GM19455 (cell line): Measurements from ENCODE around the gene NIPSNAP2.
A peak's percentile ranks its signal among the peaks of the same experiment; 100 is the strongest.
"Not testable (repeated sequence)": the region's sequence is repeated elsewhere in the genome, so short reads cannot be mapped to it uniquely, and the experiment has no call there.

ENCODE experiments used
- ATAC-seq: cut with Tn5 transposase; IDR thresholded peaks from one replicate; pipeline ENCODE4 v1.9.1; 2021; ENCODE audit not compliant: unreplicated experiment

The NIPSNAP2 gene

DNA sequence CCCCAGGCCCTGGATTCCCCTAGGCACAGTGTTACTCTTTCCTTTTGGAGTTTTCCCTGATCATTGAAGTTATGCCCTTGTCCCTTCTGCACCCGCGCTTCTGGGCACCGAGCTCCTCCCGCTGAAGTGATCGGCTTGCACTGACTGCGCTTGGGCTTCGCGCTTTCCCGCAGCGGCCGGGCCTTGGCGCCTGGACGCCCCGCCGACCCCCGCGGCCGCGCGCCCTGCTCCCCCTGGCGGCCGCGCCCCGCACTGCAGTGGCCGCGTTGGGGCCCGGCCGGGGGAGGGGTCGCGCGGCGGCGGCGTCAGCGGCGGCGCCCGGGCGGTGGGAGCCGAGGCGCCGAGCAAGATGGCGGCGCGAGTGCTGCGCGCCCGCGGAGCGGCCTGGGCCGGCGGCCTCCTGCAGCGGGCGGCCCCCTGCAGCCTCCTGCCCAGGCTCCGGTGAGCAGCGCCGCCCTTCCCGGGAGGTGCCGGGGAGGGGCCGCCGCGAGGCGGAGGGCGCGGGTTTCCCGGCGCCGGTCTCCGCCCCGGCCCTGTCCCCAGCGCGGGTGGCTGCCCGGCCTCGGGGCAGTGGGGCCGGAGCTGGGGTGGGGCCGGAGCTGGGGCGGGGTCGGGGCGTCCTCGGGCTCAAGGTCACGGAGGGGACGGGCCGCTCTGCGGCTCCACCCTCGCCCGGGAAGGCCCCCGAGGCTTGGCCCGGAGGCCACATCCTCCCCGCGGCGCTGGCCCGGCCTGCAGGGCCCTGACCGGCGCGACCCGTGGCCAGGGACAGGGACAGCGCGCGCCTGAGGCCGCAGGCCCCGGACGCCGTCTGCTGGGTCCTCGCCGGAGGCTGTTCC lies at the start of gene NIPSNAP2:
NIPSNAP2 (plus strand) TSS at position 325 of the 839 bp plus-strand sequence; CDS start at position 350, 25 bp downstream.
- ATAC-seq, result peak; percentile 86

DNA sequence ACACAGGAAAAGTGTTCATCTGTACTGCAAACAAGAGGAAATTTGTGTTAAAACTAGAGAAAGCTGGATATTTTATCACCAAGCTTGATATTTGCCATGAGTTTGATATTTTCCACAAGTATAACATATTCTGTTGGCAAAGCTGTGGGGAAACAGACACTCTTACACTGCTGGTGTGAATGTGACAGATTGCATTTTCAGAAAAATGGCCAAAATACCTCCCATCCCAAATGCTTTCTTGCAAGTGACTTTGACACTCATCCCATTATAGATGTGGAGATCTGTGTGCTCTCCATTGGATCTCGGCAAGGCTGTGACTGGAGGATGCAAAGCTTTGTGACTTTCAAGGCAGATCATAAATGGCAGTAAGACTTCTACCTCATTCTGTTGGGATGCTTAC lies 46.6 kb upstream of the NIPSNAP2 start:
- no peak for ATAC-seq

DNA sequence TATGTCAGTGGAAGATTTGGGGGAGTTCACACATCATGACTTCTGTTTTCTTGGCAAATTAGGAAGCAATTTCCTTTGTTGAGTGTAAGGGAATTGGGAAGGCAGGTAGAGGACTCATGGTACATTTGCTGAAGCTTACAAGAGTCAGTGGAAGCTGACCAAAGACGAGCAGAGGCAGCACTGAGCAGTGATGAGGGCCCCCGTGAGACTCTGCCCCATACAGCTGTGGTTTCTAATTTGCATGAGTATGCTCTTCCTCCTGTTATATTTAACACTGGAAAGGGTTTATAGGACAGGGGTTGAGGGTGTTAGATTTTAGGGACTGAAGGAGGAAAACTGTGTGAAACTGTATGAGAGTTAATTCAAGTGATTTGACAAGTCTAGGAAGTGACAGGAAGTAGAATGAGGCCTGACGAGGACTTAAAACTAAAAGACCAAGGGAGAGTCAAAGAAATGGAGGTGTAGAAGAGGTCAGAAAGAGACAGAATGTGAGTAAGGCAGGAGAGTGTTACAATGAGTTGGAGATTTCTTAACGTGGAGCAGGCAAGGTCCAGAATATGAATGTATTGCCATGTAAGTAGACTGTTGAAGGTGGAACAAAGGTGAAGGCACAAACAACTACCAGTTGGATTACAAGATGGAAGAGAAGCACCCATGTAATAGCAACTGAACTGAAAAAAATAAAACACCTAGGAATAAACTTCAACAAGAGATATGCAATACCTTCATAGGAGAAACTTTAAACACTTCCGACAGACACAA lies 36.2 kb upstream of the NIPSNAP2 start:
- ATAC-seq, result no peak

DNA sequence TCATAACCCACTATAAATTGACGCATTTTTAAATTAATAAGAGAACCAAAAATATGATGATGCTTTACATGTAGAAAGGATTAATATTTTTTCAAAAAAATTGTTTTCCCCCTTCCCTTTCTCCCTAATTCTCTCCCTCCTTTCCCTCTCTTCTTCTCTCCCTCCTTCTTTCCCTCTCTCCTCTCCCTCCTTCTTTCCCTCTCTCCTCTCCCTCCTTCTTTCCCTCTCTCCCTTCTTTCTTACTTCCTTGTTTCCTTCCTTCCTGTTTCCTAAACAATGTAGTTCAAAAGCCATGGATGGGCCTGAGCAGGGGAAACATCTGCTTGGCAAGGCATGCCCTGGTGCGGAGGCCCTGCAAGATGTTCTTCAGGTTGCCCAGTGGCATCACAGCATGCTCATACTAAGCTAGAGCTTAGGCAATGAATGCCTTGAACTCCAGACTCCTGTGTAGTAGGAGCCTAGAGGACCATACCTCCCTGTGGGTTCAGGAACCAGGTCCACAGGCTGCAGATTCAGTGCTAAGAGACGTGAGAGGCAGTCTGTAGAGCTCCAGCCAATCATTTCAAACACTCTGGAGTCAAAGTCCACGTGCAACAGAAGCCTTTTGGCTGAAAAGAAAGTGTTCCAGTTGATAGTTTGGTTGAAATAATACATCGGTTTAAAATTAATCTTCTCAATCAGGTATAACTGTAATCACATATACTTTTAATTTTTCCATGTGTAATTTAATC lies 32.8 kb upstream of the NIPSNAP2 start:
- ATAC-seq, result no peak

DNA sequence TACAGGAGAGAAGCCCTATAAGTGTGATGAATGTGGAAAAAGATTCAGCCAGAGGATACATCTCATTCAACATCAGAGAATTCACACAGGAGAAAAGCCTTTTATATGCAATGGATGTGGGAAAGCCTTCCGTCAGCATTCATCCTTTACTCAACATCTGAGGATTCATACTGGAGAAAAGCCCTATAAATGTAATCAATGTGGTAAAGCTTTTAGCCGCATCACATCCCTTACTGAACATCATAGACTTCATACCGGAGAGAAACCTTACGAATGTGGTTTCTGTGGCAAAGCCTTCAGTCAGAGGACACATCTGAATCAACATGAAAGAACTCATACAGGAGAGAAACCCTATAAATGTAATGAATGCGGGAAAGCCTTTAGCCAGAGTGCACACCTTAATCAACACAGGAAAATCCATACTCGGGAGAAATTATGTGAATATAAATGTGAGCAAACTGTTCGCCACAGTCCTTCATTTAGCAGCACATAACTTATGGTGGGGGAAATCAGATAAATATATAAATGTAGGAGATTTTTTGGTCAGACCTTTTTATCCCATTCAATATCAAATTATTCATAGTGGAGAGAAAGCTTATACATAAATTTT lies 24.8 kb upstream of the NIPSNAP2 start:
- ATAC-seq, result no peak

DNA sequence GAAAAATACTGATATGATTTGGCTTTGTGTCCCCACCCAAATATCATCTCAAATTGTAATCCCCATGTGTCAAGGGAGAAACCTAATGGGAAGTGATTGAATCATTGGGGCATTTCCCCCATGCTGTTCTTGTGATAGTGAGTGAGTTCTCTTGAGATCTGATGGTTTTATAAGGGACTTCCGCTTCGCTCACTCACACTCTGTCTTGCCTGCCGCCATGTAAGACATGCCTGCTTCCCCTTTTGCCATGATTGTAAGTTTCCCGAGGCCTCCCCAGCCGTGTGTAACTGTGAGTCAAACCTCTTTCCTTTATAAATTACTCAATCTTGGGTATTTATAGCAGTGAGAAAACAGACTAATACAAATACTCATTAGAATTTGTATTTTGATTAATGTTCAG lies 17.8 kb upstream of the NIPSNAP2 start:
- ATAC-seq, result no peak

DNA sequence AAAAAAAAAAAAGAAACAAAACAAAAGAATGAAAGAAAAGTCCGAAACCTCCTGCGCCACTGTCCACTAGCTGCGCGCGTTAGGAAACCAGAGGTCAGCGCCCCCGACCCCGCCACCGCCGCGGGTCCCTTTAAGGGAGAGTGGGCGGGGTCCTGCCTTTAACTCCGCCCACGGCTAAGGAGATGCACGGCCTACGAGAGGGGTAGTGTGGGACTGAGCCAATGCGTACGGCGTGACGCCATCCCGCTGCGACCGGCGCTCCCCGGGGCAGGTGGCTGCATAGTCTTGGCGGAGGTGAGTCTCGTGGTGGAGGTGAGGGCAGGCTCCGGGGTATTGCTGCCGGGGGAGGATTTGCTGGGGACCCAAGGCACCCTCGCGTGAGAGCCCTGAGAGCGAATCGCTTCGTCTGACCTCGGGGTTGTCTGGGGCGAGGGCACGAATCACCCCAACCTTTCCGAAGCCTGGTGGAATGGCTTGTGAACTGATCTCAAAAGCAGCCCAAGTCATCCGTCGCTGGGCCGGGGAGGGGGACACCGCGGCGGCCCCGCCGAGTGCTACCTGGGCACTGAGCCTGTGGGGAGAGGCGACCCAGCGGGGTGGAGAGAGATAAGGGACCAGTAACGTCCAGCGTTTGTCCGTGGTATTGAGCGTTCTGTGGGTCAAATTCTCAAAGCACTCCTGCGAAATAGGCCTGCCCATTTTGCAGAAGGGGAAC lies 12.6 kb upstream of the NIPSNAP2 start, which contains the start of gene MRPS17:
MRPS17 (plus strand) TSS at position 241 of the 715 bp plus-strand sequence. CDS start 1,319 bp downstream, outside the sequence.
- ATAC-seq, result peak; percentile 100

DNA sequence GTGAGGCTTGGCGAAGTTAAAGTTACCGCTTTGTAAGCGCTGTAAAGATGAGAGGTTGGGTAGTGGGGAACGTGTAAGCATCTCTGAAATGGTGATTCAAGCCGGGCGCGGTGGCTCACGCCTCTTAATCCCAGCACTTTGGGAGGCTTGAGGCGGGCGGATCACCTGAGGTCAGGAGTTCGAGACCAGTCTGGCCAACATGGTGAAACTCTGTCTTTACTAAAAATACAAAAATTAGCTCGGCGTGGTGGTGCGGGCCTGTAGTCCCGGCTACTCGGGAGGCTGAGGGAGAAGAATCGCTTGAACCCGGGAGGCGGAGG lies 12.1 kb upstream of the NIPSNAP2 start:
- not testable (repeated sequence) for ATAC-seq

DNA sequence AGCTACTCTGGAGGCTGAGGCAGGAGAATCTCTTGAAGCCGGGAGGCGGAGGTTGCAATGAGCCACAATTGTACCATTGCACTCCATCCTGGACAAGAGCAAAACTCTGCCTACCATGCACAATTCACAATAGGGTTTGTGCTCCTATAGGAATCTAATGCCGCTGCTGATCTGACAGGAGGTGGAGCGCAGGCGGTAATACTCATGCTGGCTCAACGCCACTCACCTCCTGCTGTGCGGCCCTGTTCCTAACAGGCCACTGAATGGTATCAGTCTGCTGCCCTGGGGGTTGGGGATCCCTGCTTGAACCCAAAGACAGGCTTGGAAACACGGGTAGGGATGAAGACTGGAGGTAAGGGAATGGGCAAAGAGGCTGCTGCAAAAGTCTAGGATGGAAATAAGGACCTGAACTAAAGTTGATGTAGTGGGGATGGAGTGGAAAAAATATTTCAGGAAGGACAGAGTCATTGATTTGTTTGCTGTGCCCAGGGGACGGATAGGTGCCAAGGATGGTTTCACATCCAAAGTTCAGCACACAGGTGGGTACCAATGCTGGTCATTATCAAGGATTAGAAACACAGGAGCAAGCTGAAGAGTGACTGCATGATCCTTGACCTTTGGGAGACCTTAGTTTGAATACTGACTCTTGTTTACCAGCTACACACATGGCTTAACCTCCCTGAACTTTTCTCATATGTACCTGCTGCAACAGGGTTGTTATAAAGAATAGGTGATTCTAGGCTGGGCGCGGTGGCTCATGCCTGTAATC lies 10.5 kb upstream of the NIPSNAP2 start:
- ATAC-seq, result no peak

DNA sequence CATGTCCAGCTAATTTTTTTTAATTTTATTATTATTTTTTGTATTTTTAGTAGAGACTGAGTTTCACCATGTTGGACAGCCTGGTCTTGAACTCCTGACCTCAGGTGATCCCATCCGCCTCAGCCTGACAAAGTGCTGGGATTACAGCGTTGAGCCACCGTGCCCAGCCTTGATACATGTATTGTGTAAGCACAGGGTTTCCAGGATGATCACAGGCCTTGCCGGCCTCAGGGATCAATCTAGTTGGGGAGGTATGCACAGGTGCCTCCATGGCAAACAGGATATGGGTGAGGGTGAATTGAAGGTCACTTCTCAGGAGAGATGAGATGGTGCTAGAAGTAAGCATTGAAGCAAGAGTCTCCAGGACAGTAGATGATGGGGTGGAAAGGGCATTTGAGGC lies 7.2 kb upstream of the NIPSNAP2 start:
- no peak for ATAC-seq

DNA sequence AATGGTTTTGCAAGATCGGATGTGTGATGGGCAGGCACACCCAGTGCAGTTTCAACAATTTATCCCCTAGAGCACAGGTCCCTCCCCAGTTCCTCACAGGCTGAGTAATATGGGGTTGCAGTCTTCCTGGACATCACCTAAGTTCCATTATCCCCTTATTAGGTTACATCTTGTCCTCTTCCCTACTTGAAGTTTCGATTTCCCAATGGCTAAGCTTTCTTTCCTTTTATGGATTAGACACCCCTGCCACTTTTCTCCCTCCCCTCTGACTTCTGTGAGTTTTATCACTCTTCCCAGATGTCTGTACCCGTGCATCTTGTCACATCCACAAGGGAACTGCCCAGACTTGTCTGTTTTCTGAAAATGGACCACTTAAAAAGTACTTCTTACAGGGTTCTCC lies 2.4 kb upstream of the NIPSNAP2 start:
- no peak for ATAC-seq

DNA sequence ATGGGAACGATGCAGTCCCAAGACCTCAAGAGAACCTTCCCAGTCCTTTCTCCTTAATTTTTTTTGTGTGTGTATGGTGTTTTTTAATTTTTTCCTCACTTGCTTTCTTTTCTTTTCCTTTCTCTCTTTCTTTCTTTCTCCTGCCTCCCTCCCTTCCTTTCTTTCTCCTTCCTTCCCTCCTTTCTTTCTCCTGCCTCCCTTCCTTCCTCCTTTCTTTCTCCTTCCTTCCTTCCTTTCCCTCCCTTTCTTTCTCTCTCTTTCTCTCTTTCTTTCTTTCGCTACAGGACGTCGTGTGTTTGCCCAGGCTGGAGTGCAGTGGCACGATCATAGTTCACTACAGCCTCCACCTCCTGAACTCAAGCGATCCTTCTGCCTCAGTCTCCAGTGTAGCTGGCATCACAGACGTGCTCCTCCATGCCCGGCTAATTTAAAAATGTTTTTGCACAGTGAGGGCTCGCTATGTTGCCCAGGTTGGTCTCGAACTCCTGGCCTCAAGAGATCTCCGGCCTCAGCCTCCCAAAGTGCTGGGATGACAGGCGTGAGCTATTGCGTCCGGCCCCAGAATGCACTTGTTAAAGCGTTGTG lies 709 bp upstream of the NIPSNAP2 start:
- ATAC-seq, result no peak

DNA sequence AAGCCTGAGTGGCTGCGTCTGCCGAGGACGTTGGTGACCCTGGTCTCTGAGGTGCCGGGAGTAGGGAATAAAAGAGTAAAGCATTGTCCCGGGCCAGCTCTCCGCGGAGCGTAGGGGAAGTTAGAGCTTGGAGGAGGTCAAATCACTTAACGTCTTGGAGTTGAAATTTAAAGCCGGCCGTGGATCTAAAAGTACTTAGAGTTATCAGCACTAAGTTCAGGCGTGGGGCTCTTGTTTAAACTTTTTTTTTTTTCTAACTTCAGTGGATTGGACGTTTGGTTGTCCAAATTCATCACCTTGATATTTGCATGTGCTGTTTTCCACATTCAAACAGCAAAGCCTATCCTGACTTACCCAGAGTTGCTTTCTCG lies 700 bp downstream of the NIPSNAP2 start:
- ATAC-seq, result no peak

DNA sequence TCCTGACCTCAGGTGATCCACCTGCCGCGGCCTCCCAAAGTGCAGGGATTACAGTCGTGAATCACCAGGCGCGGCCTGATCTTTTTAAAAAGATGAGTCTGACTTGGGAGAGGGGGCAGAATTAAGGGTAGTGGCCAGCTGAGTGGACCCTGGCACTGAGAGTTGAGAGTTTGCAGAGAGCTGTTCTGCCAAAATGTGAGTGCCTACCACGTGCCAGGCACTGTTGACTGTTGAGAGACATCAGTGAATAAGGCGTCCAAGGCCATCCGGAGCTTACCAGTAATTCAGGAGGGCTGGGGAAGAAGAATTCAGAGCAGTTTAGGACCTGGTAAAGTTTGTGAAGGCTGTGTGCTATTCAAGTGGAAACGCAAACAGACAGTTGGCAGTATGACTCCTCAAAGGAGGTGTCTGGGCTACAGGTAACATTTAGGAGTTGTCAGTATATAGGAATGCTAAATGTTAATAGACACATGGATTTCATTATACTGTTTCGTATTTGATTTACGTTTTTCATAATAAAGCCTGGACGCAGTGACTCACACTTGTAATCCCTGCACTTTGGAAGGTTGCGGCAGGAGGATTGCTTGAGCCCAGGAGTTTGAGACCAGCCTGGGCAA lies 1.5 kb downstream of the NIPSNAP2 start:
- no peak for ATAC-seq

DNA sequence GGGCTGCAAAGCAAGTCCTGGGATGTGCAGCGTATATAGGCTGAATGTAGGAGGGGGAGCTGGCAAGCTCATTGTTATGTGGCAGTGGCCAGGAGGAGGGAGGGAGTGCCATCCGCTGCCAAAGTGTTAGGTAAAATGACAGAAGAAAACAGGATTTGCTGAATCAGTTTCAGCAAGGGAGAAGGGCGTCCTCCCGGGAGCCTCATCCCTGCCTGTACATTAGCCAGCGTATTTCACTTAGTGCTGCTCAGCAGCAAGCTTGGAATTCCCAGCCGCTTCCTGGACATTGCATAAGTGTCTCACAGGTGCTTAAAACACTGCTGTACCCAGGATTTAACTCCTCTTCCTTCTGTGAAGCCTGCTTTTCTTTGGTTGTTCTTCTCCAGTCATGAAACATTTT lies 2.5 kb downstream of the NIPSNAP2 start:
- no peak for ATAC-seq

DNA sequence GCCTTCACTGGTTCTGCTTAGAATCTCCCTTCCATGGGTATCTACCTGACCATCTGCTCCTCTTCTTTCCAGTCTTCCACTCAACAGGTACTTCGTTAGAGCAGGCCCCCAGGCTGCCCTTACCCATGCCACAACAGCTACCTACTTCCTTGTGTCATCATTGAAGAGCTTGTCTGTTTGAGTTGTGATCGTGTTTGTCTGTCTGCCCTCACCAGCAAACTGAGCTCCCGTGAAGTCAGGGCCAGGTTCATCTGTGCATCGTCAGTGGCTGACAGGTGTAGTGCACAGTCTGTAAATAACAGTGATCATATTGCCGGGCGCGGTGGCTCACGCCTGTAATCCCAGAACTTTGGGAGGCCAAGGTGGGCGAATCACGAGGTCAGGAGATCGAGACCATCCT lies 5.0 kb downstream of the NIPSNAP2 start:
- no peak for ATAC-seq

DNA sequence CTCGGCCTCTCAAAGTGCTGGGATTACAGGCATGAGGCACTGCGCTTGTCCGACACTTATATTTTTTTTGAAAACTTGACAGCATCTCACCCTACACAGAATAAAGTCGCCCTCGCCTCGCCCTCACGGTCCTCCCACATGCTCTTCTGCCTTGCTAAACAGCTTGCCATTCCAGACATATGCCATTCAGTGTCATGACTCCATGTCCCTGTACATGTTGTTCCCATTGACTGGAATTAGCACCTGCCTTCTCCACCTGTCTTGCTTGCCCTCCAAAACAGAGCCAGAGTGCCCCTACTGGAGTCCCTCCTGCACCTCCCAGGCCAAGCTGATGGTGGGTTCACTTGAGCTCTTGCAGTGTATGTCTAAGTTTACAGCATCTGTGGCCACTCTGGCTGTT lies 6.2 kb downstream of the NIPSNAP2 start:
- no peak for ATAC-seq

DNA sequence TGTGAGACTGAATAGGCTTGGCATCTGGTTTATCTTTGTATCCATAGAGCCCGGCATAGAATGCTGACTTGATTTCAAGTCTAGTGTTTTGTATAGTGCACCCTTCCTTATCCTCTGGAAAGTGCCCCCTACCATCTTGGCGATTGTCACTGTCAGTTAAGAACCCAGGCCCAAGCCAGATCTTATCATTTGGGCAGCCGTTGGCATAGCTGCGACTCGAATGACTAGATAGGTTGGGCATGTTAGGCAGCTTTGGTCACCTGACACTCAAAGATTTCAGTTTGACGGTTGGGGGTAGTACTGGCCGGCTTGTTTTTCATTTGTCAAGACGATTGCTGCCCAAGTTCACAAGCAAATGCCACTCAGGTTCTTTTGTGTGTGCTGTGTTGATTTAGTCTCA lies 6.6 kb downstream of the NIPSNAP2 start:
- no peak for ATAC-seq

DNA sequence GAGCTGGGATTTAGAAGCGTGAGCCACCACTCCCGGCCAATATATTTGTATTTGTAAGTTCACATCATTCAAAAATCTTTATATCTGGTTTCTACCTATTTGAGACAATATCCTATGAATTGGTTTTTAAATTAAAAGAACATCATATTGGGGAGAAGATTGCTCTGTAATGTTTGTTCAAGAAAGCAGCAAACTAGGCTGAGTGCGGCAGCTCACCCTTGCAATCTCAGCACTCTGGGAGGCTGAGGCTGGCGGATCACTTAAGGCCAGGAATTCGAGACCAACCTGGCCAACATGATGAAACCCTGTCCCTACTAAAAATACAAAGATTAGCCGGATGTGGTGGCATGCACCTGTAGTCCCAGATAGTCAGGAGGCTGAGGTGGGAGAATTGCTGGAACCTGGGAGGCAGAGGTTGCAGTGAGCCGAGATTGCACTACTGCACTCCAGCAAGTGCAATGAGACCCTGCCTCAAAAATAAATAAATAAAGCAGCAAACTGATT lies 9.4 kb downstream of the NIPSNAP2 start:
- no peak for ATAC-seq
